Stimulated activated CD8-positive, alpha-beta memory T cell treated with anti-CD3 and anti-CD28 coated beads, Interleukin-4, amount 100 ng/mL, for 48 hours (primary cell): ENCODE results near the gene ZSCAN23.
"Not testable (repeated sequence)": the region's sequence is repeated elsewhere in the genome, so short reads cannot be mapped to it uniquely, and the experiment has no call there.

Experiments
- DNase-seq: peaks from one replicate; pipeline ENCODE4 v3.0.0-alpha.2; 2020

Gene ZSCAN23

GRCh38 chr6:28443112-28443773 is at the start of gene ZSCAN23:
TSS of gene ZSCAN23 (minus strand) at chr6:28443491. CDS start at chr6:28436266, 7,225 bp downstream.
- DNase-seq, result peak; percentile 88

DNA sequence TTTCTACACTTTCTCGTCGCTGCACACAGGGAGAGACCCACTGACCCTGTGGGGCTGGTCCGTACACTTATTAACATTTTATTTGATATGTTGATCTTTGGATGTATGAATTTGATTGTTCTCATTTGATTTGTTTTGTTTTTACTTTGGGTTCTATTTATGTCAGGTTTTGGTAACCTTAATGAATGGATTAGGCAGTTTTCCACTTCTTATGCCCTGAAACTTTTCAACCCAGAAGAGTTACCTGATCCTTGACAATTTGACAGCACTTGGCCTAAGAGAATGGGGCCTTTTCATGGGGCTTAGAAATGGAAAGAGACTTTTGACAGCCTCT is 48.7 kb upstream of the ZSCAN23 start:
- no peak for DNase-seq

- peak; percentile 34 for DNase-seq
These were observed 47.1 kb upstream of the ZSCAN23 start for GRCh38 chr6:28490205-28490890.

- peak; percentile 68 for DNase-seq
These were observed 46.3 kb upstream of the ZSCAN23 start for GRCh38 chr6:28489366-28490204.

DNA sequence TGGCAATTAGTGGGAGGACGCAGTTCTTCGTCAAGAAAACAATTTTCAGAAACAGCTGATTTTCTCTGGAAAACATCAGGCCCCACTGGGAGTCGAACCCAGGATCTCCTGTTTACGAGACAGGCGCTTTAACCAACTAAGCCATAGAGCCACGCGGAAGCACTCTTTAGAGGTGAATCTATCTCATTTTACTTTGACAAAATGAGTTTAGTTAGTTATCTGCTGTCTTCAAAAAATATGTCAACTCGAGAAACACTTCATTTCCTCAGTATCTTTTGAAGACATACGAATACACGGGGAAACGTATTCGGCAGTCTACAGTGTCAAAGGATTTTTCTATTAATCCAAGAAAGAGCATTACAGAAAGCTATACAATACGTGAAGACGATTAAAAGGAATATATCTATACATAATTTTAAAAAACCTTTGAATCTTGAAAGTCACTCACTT is 45.6 kb upstream of the ZSCAN23 start:
- peak; percentile 74 for DNase-seq

- no peak for DNase-seq
These were observed 43.9 kb upstream of the ZSCAN23 start for GRCh38 chr6:28486988-28487742.

DNA sequence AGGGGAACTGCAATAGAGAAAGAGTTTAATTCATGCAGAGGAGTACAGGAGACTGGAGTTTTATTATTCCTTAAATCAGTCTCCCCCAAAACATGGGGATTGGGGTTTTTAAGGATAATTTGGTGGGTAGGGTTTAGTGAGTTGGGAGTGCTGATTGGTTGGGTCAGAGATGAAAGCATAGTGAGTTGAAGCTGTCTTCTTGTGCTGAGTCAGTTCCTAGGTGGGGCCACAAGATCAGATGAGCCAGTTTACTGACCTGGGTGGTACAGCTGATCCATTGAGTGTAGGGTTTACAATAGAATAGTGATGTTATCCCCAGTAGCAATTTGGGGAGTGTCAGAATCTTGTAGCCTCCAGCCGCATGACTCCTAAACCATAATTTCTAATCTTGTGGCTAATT is 43.2 kb upstream of the ZSCAN23 start:
- no peak for DNase-seq

GRCh38 chr6:28485482-28485881 is 42.2 kb upstream of the ZSCAN23 start:
- no peak for DNase-seq

- DNase-seq, result no peak
These were observed 37.1 kb upstream of the ZSCAN23 start for GRCh38 chr6:28480253-28480932.

DNA sequence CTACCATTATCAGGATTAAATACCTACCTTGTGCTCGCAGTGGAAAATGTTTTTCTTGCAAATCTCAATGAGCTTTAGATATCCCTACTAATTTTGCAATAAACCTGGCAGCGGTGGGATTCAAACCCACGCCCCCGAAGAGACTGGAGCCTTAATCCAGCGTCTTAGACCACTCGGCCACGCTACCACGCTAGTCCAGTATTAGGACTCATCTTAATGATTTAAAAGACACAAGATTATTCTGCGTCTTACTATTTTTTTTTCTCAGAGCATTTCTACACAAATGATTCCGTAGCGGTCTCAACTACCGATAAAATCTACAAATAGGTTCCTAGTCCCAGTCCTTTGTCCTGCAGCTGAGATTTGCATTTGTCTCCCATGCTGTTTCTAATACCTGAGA is 35.2 kb upstream of the ZSCAN23 start:
- no peak for DNase-seq

DNA sequence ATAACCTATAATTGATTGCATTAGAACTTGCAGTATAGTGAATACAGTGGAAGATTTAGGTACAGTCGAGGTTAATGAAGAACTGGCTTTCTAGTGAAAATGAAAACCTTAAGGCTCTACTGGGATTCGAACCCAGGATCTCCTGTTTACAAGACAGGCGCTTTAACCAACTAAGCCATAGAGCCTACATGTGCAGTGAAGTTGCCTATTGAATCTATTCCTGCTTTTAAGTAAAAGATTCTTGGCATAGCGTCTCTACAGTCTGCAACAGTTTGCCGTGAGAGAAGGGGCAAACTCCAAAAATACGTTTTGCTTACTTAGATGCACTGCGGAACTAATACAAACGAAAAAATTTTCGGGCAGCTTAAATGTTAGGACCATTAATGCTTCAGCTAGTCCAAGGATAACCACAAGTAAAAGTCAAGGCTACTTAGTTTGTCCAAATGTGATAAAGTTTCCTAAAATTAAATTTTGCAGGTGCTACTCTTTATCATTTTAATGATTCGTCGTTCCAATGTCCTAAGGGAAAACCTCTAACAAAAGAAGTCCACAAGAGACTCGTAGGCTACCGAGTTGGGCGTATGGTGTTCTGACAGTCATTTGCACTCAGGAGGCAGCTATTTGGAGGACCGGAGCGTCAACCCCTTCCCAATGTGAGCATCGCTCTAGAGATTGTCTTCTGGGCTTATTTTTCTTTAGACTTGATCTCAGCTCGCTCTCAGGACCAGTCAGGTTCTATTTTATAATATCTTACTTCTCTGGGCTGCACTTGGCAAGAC is 31.3 kb upstream of the ZSCAN23 start:
- no peak for DNase-seq

GRCh38 chr6:28469153-28469745 is 26.0 kb upstream of the ZSCAN23 start:
- not testable (repeated sequence) for DNase-seq

- DNase-seq, result no peak
These were observed 24.8 kb upstream of the ZSCAN23 start for GRCh38 chr6:28468056-28468455.

GRCh38 chr6:28462401-28462800 is 19.1 kb upstream of the ZSCAN23 start:
- no peak for DNase-seq

DNA sequence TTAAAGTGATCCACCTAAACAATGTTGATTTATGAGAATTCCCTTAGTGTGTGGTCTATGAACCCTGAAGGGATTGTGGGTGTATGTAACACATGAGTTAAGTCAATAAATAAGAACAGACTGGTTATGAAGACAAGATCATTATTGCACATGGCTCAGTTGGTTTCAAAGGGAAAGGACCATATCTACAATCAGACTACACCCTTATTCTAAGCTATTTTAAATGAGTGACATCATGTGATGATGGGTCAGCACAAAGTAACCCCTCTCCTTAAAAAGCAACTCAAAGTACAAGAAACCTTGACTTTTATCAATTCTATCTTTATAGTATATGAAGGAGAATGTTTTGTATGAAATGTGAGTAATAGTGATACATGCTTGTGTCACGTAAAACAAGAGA is 15.3 kb upstream of the ZSCAN23 start:
- DNase-seq, result no peak

GRCh38 chr6:28449056-28449455 is 5.8 kb upstream of the ZSCAN23 start:
- no peak for DNase-seq

DNA sequence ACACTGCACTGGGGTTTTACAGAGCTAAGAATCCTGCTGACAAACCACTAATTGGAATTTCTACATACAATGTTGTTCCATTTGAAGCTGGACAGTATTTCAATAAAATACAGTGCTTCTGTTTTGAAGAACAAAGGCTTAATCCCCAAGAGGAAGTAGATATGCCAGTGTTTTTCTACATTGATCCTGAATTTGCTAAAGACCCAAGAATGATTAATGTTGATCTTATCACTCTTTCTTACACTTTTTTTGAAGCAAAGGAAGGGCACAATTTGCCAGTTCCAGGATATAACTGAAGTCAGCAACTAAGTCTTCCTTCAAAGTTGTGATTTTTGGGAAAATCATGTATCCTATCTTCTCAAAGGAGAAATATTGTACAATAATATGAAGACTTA is 4.2 kb upstream of the ZSCAN23 start:
- DNase-seq, result not testable (repeated sequence)

GRCh38 chr6:28446818-28447511 is 3.7 kb upstream of the ZSCAN23 start:
- peak; percentile 33 for DNase-seq

DNA sequence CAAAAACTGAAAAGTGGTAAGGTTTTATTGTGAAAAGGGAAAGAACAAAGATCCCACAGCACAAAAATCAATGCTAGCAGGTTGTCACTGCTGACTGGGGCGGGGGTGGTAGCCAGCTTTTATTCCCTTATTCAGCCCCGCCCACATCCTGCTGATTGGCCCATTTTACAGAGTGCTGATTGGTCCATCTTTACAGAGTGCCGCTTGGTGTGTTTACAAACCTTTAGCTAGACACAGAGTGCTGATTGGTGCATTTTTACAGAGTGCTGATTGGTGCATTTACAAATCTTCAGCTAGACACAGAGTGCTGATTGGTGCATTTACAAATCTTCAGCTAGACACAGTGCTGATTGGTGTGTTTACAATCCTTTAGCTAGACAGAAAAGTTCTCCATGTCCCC is 1.5 kb upstream of the ZSCAN23 start:
- DNase-seq, result peak; percentile 37

DNA sequence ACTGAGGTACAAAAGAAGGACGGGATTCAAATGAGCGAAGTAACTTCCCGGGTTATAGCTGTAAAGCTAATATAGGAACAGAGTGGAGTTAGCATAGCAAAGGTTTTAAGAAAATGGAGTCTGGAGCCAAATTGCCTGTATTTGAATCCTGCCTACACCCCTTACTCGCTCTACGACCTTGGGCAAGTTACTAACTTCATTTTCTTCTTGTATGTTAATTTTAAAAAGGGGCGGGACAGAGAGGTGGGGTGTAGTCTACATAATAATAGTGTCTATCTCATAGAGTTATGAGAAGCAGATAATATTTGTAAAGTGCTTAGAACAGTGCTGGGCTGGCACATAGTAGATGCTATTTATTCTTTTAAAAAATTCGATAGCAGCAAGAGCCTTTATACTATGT is 705 bp downstream of the ZSCAN23 start:
- no peak for DNase-seq

DNA sequence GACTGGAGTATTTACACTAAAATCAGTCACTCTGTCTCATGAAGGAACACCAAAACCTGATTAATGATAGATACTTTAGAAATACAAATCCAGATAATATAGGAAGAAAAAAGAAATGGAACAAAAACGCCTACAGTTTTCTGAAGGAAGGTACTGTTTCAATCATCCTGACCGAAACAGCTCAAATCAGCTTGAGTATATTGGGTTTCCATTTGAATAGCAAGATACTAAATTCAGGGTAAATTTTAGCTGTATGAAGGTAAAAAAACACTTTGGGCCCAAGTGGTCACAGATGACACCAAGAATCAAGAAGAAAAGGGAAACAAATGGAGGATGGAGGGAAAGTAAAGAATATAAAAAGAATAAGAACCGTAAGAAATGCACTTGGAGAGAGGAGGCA is 6.9 kb downstream of the ZSCAN23 start:
- no peak for DNase-seq
